Measurements from ENCODE around the gene PCYT2. TPM values are rescaled to one million over a fixed set of nuclear protein-coding genes. Genes with fewer than 3 reads are reported as not detected.

Gene PCYT2
- total RNA-seq, 2 donors from 2014 or later: 47.5 to 71.6 TPM

- no peak for DNase-seq
- peaks cover 15% of the 10 kb centered on the region for H3K36me3 ChIP-seq
- H3K4me1 ChIP-seq: peaks cover 4% of the 10 kb centered on the region
- H3K9ac ChIP-seq (ENCODE audit: low read depth in 2 of 2, low read length in 2 of 2): no peak overlapping the region
- no peaks in the 10 kb centered on the region for H3K27me3 ChIP-seq
- no peak overlapping the region for H3K27ac ChIP-seq
- no peaks in the 10 kb centered on the region for H3K9me3 ChIP-seq
- intact Hi-C loops (cut with DNase I): no loop called here
- no peak overlapping the region for H3K4me3 ChIP-seq
- no peak for TF ChIP-seq CTCF (IDR thresholded peaks at IDR 0.05)
These were observed 59.0 kb downstream of the PCYT2 start for GRCh38 chr17:81852237-81852636.

GRCh38 chr17:81851423-81851822 is 59.8 kb downstream of the PCYT2 start:
- H3K4me3 ChIP-seq: no peak overlapping the region
- DNase-seq: no peak
- no peak overlapping the region for H3K27ac ChIP-seq
- H3K27me3 ChIP-seq: no peaks in the 10 kb centered on the region
- H3K9me3 ChIP-seq: no peaks in the 10 kb centered on the region
- H3K9ac ChIP-seq (ENCODE audit: low read depth in 2 of 2, low read length in 2 of 2): no peak overlapping the region
- H3K36me3 ChIP-seq: peaks cover 22% of the 10 kb centered on the region
- peaks cover 3% of the 10 kb centered on the region for H3K4me1 ChIP-seq
- intact Hi-C loops (cut with DNase I): no loop called here
- TF ChIP-seq CTCF (IDR thresholded peaks at IDR 0.05): no peak

Other genes starting within 250 kb of the PCYT2 start
- gene OXLD1, start 244.8 kb downstream of the PCYT2 start, total RNA-seq: 10 to 100 TPM; 21.7 to 42.8 TPM
- gene CCDC137, start 244.7 kb downstream of the PCYT2 start, total RNA-seq: 10 to 100 TPM; 13.7 to 41.1 TPM
- gene ARL16, start 227.6 kb downstream of the PCYT2 start, total RNA-seq: 10 to 100 TPM; 24.6 to 25.0 TPM
- 100 to 1,000 TPM in 1 of 2 donors, 10 to 100 TPM in 1; 75.2 to 131 TPM for gene HGS, start 227.4 kb downstream of the PCYT2 start, total RNA-seq
- 100 to 1,000 TPM; 106 to 225 TPM for gene MRPL12, start 208.0 kb downstream of the PCYT2 start, total RNA-seq
- gene SLC25A10, start 199.1 kb downstream of the PCYT2 start, total RNA-seq: 100 to 1,000 TPM in 1 of 2 donors, 10 to 100 TPM in 1; 46.0 to 110 TPM
- gene GCGR, start 107.2 kb downstream of the PCYT2 start, total RNA-seq: not detected
- gene MCRIP1, start 78.1 kb downstream of the PCYT2 start, total RNA-seq: 10 to 100 TPM; 25.9 to 26.2 TPM
- gene PPP1R27, start 76.3 kb downstream of the PCYT2 start, total RNA-seq: not detected
- 1,000 to 10,000 TPM in 1 of 2 donors, 100 to 1,000 TPM in 1; 719 to 1,051 TPM for gene P4HB, start 50.9 kb downstream of the PCYT2 start, total RNA-seq
- 100 to 1,000 TPM; 407 to 546 TPM for gene ARHGDIA, start 40.1 kb downstream of the PCYT2 start, total RNA-seq
- 100 to 1,000 TPM in 1 of 2 donors, 10 to 100 TPM in 1; 66.6 to 191 TPM for gene ALYREF, start 19.8 kb downstream of the PCYT2 start, total RNA-seq
- 100 to 1,000 TPM; 106 to 174 TPM for gene ANAPC11, start 19.7 kb downstream of the PCYT2 start, total RNA-seq
- under 1 TPM in 1 of 2 donors, not detected in 1; 0.22 TPM for gene NPB, start 9.2 kb downstream of the PCYT2 start, total RNA-seq
- 10 to 100 TPM; 43.3 to 81.9 TPM for gene SIRT7, start 6.8 kb upstream of the PCYT2 start, total RNA-seq
- 10 to 100 TPM; 16.0 to 20.4 TPM for gene MAFG, start 16.3 kb upstream of the PCYT2 start, total RNA-seq
- gene PYCR1, start 25.9 kb upstream of the PCYT2 start, total RNA-seq: 100 to 1,000 TPM in 1 of 2 donors, 10 to 100 TPM in 1; 56.5 to 131 TPM
- under 1 TPM in 1 of 2 donors, not detected in 1; 0.27 TPM for gene MYADML2, start 35.8 kb upstream of the PCYT2 start, total RNA-seq
- gene NOTUM, start 49.8 kb upstream of the PCYT2 start, total RNA-seq: under 1 TPM in 1 of 2 donors, not detected in 1; 0.57 TPM
- 10 to 100 TPM; 21.7 to 43.0 TPM for gene ASPSCR1, start 66.2 kb upstream of the PCYT2 start, total RNA-seq
- gene CENPX, start 111.5 kb upstream of the PCYT2 start, total RNA-seq: 100 to 1,000 TPM in 1 of 2 donors, 10 to 100 TPM in 1; 91.1 to 238 TPM
- gene LRRC45, start 111.9 kb upstream of the PCYT2 start, total RNA-seq: 10 to 100 TPM; 16.6 to 60.0 TPM
- 10 to 100 TPM in 1 of 2 donors, 1 to 10 TPM in 1; 7.0 to 16.6 TPM for gene RAC3, start 120.3 kb upstream of the PCYT2 start, total RNA-seq
- gene DCXR, start 126.3 kb upstream of the PCYT2 start, total RNA-seq: 100 to 1,000 TPM; 115 to 183 TPM
- gene RFNG, start 140.4 kb upstream of the PCYT2 start, total RNA-seq: 10 to 100 TPM; 30.6 to 32.1 TPM
- 100 to 1,000 TPM in 1 of 2 donors, 10 to 100 TPM in 1; 70.8 to 129 TPM for gene GPS1, start 140.5 kb upstream of the PCYT2 start, total RNA-seq
- 100 to 1,000 TPM; 113 to 253 TPM for gene DUS1L, start 154.4 kb upstream of the PCYT2 start, total RNA-seq
- gene FASN, start 186.8 kb upstream of the PCYT2 start, total RNA-seq: 100 to 1,000 TPM; 168 to 198 TPM